GM12875 (cell line): ENCODE measurements around the gene PLEK2.

Source experiments
- H3K4me3 ChIP-seq: one replicate; pipeline ENCODE4 v1.5.1; 2011; ENCODE audit warnings: low read depth, low read length, control low read depth
- CTCF ChIP-seq: IDR thresholded peaks from 2 replicates; pipeline ENCODE4 v1.5.1; 2011; ENCODE audit warnings: low read depth, mild to moderate bottlenecking, control low read depth, inconsistent platforms, low read length, moderate library complexity, borderline replicate concordance; ENCODE audit not compliant: insufficient read depth

PLEK2 gene

DNA sequence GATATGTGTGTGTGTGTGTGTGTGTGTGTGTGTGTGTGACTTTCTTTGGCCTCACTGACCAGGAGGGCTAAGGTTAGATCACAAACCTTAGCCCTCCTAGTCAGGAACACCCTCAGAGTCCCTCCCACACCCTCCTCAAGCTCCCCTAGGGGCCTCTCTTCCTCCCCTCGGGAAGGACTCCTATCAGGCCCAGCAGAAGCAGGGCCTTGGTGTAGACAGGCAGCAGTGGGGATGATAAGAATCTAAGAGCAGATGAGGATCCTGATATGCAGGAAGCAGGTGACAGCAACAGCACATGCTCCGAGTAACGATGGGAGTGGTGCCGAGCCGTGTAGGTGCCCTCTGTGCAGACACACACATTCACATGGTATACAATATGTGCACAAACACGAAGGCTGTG, 20.7 kb downstream of the PLEK2 start:
- no peak for TF ChIP-seq CTCF
- no peak overlapping the region for H3K4me3 ChIP-seq

GRCh38 chr14:67389811-67390534, 22.0 kb downstream of the PLEK2 start:
- no peak overlapping the region for H3K4me3 ChIP-seq
- no peak for TF ChIP-seq CTCF

DNA sequence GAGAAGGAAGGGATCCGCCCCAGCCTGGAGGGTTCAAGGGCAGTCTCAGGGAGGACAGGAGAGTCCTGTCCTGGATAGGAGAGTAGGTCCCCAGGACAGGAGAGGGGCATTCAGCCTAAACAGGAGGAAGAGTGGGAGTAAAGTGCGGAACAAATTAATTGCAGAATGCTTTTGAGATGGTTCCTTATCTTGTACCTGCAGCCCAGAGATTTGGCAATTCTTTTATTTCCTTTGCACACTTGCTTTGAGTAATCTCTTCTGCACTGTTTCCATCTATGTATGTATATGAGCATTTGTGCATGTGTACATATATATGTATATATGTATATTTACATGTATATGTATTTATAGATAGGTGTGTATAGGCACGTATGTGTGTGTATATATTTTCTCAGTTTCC, 22.7 kb downstream of the PLEK2 start:
- no peak for TF ChIP-seq CTCF
- H3K4me3 ChIP-seq = no peak overlapping the region

DNA sequence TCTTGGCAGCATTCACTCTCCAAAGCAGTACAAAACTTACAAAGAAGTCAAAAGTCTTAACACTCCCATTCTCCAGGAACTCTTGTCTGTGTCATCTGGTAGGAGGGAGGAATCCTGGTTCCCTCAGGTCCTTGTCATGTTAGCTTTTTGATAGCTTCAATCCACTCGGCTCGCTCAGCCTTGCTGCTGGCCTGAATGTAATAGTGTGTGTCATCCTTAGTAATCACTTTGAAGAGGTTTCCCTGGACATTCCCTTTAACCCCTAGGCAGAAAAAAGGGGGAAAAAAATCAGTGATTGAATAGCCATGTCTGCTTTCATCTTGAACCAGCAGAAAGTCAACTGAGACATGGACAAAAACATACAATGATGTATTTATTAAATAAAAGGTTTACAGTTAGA, 24.8 kb downstream of the PLEK2 start:
- no peak overlapping the region for H3K4me3 ChIP-seq
- no peak for TF ChIP-seq CTCF

DNA sequence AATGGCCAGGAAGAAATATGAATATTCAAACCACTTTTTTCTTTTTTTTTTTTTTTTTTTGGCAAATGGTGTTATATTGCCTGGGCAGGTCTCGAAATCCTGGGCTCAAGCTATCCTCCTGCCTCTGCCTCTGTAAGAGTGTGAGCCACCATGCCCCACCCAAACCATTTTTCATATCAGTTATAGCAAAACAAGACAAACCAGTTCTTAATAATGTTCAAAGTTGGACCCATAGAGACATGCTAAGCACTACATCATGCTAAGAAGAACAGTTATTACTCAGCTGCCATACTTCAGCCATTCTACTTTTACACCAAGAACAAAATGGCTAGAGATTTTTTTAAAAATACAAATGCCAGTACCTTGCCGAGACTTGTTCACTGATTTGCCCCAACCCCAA, 26.3 kb downstream of the PLEK2 start:
- H3K4me3 ChIP-seq = no peak overlapping the region
- no peak for TF ChIP-seq CTCF

DNA sequence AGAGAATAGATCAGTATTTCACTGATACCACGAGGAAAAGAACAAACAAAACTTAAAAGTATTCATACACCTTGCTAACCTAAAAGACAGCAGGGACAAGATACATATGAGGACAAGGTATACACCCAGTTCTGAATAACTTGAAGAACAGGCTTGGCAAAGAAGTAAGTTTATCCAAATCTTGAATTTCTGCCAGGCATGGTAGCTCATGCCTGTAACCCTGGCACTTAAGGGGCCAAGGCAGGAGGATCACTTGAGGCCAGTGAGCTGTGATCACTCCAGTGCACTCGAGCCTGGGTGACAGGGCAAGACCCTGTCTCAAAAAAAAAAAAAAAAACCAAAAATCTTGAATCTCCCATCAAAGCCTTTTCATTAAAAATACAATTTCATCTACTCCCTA, 26.8 kb downstream of the PLEK2 start:
- TF ChIP-seq CTCF = no peak
- no peak overlapping the region for H3K4me3 ChIP-seq

- TF ChIP-seq CTCF = no peak
- no peak overlapping the region for H3K4me3 ChIP-seq
These were observed 34.0 kb downstream of the PLEK2 start for GRCh38 chr14:67377916-67378315.
